ENCODE measurements around the gene GRIK4.
A peak's percentile ranks its signal among the peaks of the same experiment; 100 is the strongest.

GRIK4 gene

GRCh38 chr11:120707663-120708062 lies 196.1 kb downstream of the GRIK4 start:
- no peak for DNase-seq (ENCODE audit: low read depth)

GRCh38 chr11:120708511-120709183 lies 197.1 kb downstream of the GRIK4 start:
- DNase-seq (ENCODE audit: low read depth) = no peak

- DNase-seq (ENCODE audit: low read depth) = no peak
These were observed 198.3 kb downstream of the GRIK4 start for GRCh38 chr11:120709808-120710207.

GRCh38 chr11:120710354-120711131 lies 199.0 kb downstream of the GRIK4 start:
- peak; percentile 90 for DNase-seq (ENCODE audit: low read depth)

- DNase-seq (ENCODE audit: low read depth) = no peak
These were observed 200.5 kb downstream of the GRIK4 start for GRCh38 chr11:120712014-120712413.

- DNase-seq (ENCODE audit: low read depth) = no peak
These were observed 201.3 kb downstream of the GRIK4 start for GRCh38 chr11:120712881-120713280.

- DNase-seq (ENCODE audit: low read depth) = no peak
These were observed 201.7 kb downstream of the GRIK4 start for GRCh38 chr11:120713296-120713695.

- no peak for DNase-seq (ENCODE audit: low read depth)
These were observed 202.9 kb downstream of the GRIK4 start for GRCh38 chr11:120714438-120714837.

- DNase-seq (ENCODE audit: low read depth) = peak; percentile 14
These were observed 203.7 kb downstream of the GRIK4 start for GRCh38 chr11:120715239-120715638.

GRCh38 chr11:120717042-120717441 lies 205.5 kb downstream of the GRIK4 start:
- no peak for DNase-seq (ENCODE audit: low read depth)

- DNase-seq (ENCODE audit: low read depth) = no peak
These were observed 206.1 kb downstream of the GRIK4 start for GRCh38 chr11:120717623-120718022.

GRCh38 chr11:120718171-120718570 lies 206.6 kb downstream of the GRIK4 start:
- no peak for DNase-seq (ENCODE audit: low read depth)

GRCh38 chr11:120719348-120719747 lies 207.8 kb downstream of the GRIK4 start:
- no peak for DNase-seq (ENCODE audit: low read depth)

GRCh38 chr11:120720760-120721159 lies 209.2 kb downstream of the GRIK4 start:
- DNase-seq (ENCODE audit: low read depth) = no peak

GRCh38 chr11:120722524-120722923 lies 211.0 kb downstream of the GRIK4 start:
- DNase-seq (ENCODE audit: low read depth) = no peak

- DNase-seq (ENCODE audit: low read depth) = no peak
These were observed 212.2 kb downstream of the GRIK4 start for GRCh38 chr11:120723751-120724150.

GRCh38 chr11:120727752-120728151 lies 216.2 kb downstream of the GRIK4 start:
- no peak for DNase-seq (ENCODE audit: low read depth)

GRCh38 chr11:120735035-120735434 lies 223.5 kb downstream of the GRIK4 start:
- no peak for DNase-seq (ENCODE audit: low read depth)

GRCh38 chr11:120738516-120739046 lies 227.0 kb downstream of the GRIK4 start:
- no peak for DNase-seq (ENCODE audit: low read depth)

GRCh38 chr11:120739780-120740179 lies 228.2 kb downstream of the GRIK4 start:
- no peak for DNase-seq (ENCODE audit: low read depth)

- DNase-seq (ENCODE audit: low read depth) = no peak
These were observed 228.8 kb downstream of the GRIK4 start for GRCh38 chr11:120740380-120740779.

GRCh38 chr11:120744016-120744994 lies 232.8 kb downstream of the GRIK4 start:
- DNase-seq (ENCODE audit: low read depth) = no peak
